SKM-1 treated with dmso at 0.1 percent for 144 hours (cell line): Measurements from ENCODE around the gene PITPNM2.

Experiments
- DNase-seq: peaks from one replicate; lab custom pipeline; 2025; ENCODE audit not compliant: unreplicated experiment; lab: John Stamatoyannopoulos, UW

Gene PITPNM2

GRCh38 chr12:123150744-123151456 lies at the start of gene PITPNM2:
PITPNM2 (minus strand) TSS chr12:123151090; CDS start chr12:123034590, 116,500 bp downstream.
- peak; percentile 21 for DNase-seq

DNA sequence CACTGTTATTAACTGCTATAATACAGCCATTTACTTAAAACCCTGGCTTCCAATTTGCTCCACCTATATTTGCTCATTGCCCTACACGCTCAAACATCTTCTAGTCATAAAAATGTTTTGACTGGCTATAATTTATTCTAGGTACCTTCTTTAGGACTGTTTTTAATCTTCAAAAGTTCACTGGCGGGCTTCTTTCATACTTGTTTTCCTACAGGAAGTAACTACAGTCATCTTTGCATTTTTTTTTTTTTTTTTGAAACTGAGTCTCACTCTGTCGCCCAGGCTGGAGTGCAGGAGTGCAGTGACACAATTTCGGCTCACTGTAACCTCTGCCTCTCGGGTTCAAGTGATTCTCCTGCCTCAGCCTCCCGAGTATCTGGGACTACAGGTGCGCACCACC lies 49.5 kb upstream of the PITPNM2 start:
- no peak for DNase-seq

GRCh38 chr12:123199936-123200335 lies 49.0 kb upstream of the PITPNM2 start:
- DNase-seq, result no peak

GRCh38 chr12:123187637-123188036 lies 36.7 kb upstream of the PITPNM2 start:
- DNase-seq, result no peak

DNA sequence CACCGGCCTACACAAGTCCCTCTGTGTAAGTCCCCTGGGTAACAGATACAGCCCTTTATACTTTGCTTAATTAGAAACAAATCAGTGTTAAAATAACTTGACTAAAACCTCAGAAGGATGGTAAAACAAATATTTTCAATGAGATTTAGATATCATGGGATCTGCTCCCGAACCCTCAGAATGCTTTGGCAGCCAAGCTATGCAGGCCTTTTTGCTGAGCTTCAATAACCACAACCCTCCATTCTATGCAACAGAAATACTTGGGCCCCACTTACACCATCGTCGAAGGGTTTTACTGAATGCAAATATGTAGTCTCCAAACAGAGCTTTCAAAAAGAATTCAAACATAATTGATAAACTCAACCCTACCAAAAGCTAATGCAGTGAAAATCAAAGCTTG lies 29.3 kb upstream of the PITPNM2 start:
- DNase-seq, result no peak

GRCh38 chr12:123171967-123172366 lies 21.1 kb upstream of the PITPNM2 start:
- DNase-seq, result no peak

DNA sequence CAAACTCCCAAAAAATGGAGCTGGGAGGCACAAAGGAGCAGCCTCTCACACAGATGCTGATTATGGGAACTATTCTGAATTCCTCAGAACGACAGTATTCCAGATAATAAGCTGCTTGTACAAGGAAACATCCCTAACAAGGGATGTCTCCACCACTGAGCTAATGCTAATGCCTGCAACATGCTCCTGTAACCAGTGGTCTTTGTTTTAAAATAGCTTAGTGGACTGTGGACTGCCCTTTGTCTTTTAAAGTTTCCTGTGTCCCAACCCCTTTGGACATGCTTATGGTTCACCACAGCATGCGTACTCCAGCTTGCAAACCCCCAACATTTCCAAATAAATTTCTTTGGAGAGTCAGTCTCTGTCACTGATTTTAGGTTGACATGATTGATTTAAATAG lies 16.4 kb upstream of the PITPNM2 start:
- no peak for DNase-seq

DNA sequence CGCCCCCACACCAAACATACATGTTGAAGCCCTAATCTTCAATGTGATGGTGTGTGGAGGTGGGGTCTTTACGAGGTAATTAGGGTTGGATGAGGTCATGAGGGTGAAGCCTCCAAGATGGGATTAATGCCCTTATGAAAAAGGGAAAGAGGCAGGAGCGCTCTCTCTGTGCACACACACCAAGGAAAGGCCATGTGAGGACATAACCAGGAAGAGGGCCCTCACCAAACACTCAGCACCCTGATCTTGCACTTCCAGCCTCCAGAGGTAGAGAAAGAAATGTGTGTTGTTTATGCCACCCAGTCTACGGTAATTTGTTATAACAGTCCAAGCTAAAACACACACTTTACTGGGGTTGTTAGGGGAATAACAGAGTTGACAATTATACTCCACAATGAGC lies 14.6 kb upstream of the PITPNM2 start:
- no peak for DNase-seq

- DNase-seq, result no peak
These were observed 13.9 kb upstream of the PITPNM2 start for GRCh38 chr12:123164710-123165261.

- no peak for DNase-seq
These were observed 13.3 kb upstream of the PITPNM2 start for GRCh38 chr12:123164222-123164621.

DNA sequence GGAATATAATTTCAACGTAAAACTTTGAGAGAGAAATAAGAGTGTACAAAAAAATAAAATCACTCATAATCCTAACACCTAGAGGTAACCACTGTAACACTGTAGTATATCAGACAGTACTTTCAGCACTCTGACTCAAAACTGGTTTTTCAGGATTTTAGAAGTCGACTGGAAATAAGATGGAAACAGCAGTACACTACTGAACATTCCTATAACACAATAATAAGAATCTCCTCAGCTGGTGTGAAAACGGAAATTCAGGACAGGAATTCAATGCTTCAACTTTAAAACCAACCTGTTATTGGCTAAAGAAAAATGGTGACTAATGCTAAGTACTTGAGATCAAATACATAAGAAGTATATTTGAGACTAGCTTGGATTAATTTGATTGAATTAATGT lies 12.3 kb upstream of the PITPNM2 start:
- no peak for DNase-seq

DNA sequence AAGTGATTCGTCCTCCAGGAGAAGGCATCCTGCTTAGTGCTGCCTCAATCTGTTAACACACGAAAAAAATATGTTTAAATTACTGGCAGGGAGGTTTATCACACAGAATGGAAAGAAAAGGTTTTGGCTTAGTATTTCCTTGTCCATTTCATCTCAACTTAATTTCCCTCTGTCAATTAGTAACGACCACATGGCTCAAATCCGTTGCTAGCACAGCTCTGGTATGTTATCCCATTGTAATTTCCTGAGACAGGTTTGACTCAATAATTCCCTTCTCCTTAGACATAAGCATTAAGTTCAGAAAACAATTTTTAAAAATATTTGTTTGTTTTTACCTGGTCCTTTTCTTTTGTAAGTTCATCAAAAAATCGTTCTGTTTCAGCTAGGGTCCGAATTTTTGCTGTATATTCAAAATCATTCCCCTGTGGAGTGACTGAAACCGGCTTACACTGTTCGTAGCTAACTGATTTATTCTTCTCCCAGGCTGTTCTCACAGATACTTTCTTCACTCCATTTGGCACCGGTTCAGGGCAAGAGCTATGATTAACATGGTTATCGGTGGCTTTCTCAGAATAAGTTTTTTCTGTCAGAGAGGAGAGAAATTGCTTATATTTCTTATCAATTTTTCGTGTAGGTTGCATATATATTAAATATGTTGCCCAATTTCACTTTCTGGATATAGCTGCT lies 10.1 kb upstream of the PITPNM2 start:
- no peak for DNase-seq

GRCh38 chr12:123153906-123154305 lies 3.0 kb upstream of the PITPNM2 start:
- no peak for DNase-seq

GRCh38 chr12:123152833-123153232 lies 1.9 kb upstream of the PITPNM2 start:
- no peak for DNase-seq

DNA sequence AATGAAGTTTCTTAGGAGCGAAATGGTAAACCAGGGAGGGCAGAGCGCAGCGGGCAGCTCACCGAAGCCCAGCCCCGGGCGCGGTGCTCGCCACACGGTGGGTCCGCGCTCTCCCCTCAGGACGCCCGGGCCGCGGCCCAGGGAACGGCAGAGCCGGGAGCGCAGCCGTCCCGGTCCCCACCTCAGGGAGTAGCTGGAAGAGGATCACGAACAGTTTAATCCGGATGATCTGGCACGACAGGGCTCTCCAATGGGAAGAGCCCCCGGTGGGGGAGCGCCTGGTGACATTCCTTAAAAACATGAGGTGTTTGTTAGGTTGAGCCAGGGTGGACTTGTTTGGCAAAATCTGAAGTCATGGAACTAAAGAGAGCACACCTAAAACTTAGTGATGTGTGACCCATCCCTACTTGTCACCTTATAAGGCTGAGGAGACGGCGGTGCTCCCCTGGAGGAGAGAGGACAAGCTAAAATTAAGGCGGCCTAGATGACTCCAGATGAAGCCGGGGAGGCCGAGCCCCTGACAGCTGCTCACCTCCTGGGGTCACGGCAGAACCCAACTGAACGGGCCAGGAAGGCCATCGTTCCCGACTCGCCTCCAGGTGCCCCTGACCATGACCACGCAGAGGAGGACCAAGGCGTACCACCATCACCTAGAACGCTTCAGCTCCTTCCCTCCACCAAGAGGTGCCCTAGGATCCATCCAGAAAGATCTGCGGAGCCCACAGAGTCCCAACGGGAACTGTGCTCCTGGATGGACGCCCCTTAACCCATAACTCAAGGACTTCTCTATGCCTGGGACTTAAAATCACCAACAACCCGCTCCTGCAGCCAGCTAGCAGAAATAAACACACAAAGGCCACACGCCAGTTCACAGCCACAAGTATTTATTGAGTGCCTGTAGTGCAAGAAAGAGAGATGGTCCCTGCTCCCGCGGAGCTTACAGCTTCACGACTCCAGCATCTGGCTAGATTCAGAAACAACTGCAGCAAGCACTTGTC lies 866 bp upstream of the PITPNM2 start:
- no peak for DNase-seq

GRCh38 chr12:123150275-123150743 lies 581 bp downstream of the PITPNM2 start:
- no peak for DNase-seq

GRCh38 chr12:123149501-123150274 lies 1.2 kb downstream of the PITPNM2 start:
- no peak for DNase-seq

DNA sequence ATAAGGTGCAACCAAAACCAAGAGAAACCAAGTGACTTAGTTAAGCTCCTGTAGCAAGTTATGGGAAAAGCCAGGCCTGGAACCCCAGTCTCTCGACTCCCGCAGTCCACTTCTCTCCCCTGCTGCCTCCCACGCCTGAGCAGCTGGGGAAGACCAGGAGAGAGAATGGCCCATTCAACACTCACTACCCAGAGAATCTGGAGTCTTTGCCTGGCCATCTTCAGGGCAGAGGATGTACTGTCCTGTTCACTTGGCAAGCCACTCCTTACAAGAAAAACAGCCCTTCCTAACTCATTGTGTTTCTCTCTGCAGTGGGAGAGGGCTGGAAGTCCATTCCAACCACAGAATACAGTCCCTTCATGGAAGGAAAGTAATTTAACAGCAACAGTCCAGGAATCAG lies 1.8 kb downstream of the PITPNM2 start:
- no peak for DNase-seq

DNA sequence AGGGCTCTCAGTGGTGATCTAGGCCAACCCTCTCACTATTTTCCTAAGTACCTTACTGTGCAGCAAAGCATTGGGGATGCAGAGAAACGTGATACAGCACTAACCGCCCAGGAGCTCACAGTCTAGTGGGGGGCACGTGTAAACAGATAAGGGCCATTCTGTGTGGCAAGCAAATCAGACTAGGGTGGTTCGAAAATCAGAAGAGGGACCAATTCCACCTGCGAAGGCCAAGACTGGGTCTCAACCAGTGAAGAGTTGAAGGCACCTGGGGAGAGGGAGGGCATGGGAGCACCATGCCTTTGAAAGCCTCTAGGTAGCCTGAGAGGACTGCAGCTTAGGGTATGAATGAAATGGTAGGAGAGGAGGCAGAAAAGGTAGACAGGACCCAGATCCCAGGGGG lies 2.2 kb downstream of the PITPNM2 start:
- no peak for DNase-seq

- DNase-seq, result no peak
These were observed 2.7 kb downstream of the PITPNM2 start for GRCh38 chr12:123148223-123148622.
